Hepatocyte (in vitro differentiated cells): Measurements from ENCODE around the gene OLIG1. TPM values are rescaled to one million over a fixed set of nuclear protein-coding genes. Genes with fewer than 3 reads are reported as not detected.

Experiments used
- DNase-seq: peaks from one replicate; pipeline ENCODE4 v3.0.0-alpha.2; 2016; ENCODE audit warnings: low spot score
- H2AFZ ChIP-seq: fragments of 200-600 bp; sonication (generic); 2 replicates; pipeline ENCODE4 v1.6.0; 2016; ENCODE audit warnings: antibody characterized with exemption, mild to moderate bottlenecking
- H3K27ac ChIP-seq: fragments of 200-600 bp; sonication (generic); 2 replicates; pipeline ENCODE4 v1.5.1; 2016; ENCODE audit warnings: mild to moderate bottlenecking
- H3K27me3 ChIP-seq: fragments of 200-600 bp; sonication (generic); 2 replicates; pipeline ENCODE4 v1.6.1; 2016
- H3K36me3 ChIP-seq: fragments of 200-600 bp; sonication (generic); replicated peaks from 2 replicates; pipeline ENCODE4 v1.5.1; 2016; ENCODE audit warnings: low read depth; ENCODE audit not compliant: insufficient read depth
- H3K4me1 ChIP-seq: fragments of 200-600 bp; sonication (generic); 2 replicates; pipeline ENCODE4 v1.5.1; 2016; ENCODE audit warnings: mild to moderate bottlenecking, moderate library complexity; ENCODE audit not compliant: insufficient read depth
- H3K4me2 ChIP-seq: fragments of 200-600 bp; sonication (generic); 2 replicates; pipeline ENCODE4 v1.6.0; 2016
- H3K4me3 ChIP-seq: fragments of 200-600 bp; sonication (generic); 2 replicates; pipeline ENCODE4 v1.5.1; 2016; ENCODE audit warnings: mild to moderate bottlenecking
- H3K79me2 ChIP-seq: fragments of 200-600 bp; sonication (generic); 2 replicates; pipeline ENCODE4 v1.6.0; 2017; ENCODE audit warnings: mild to moderate bottlenecking
- H3K9me2 ChIP-seq: fragments of 200-600 bp; sonication (generic); replicated peaks from 2 replicates; pipeline ENCODE4 v1.6.0; 2017; ENCODE audit warnings: mild to moderate bottlenecking; ENCODE audit not compliant: insufficient read depth
- H3K9me3 ChIP-seq: fragments of 200-600 bp; sonication (generic); 2 replicates; pipeline ENCODE4 v1.5.1; 2016; ENCODE audit warnings: low read depth, mild to moderate bottlenecking
- H4K20me1 ChIP-seq: fragments of 200-600 bp; sonication (generic); 2 replicates; pipeline ENCODE4 v1.6.0; 2016; ENCODE audit warnings: mild to moderate bottlenecking; ENCODE audit not compliant: insufficient read depth, poor library complexity, severe bottlenecking
- EZH2 ChIP-seq: fragments of 200-600 bp; sonication (generic); IDR thresholded peaks from 2 replicates; pipeline ENCODE4 v1.6.1; 2016; ENCODE audit warnings: antibody characterized with exemption, mild to moderate bottlenecking, borderline replicate concordance
- EZH2phosphoT487 ChIP-seq: fragments of 200-600 bp; sonication (generic); IDR thresholded peaks from one replicate; pipeline ENCODE4 v1.6.1; 2018; ENCODE audit warnings: antibody characterized with exemption, mild to moderate bottlenecking, low read depth, moderate library complexity; ENCODE audit not compliant: unreplicated experiment, severe bottlenecking
- WGBS: methylation state at CpG from one replicate; pipeline ENCODE4 v1.1.6; 2016; ENCODE audit warnings: low lambda C conversion rate; ENCODE audit errors: missing lambda C conversion rate; 5-methylcytosine and 5-hydroxymethylcytosine counted together
- polyA plus RNA-seq: library from polyadenylated mRNA; unstranded; fragments of >200 nt; fragmentation: Nextera tagmentation; extraction: Ambion mirVana; gene quantifications from 2 replicates; pipeline ENCODE4 v1.2.1, GENCODE V29; 2016
- total RNA-seq: library from RNA; depleted of rRNA; stranded (reverse); fragments of >200 nt; gene quantifications from 2 replicates; pipeline ENCODE4 v1.2.3, GENCODE V29; 2014
- TF ChIP-seq, protein P1 (sequence below): fragments of 200-600 bp; sonication (generic); IDR thresholded peaks from 2 replicates; pipeline ENCODE4 v1.5.1; 2016; ENCODE audit warnings: antibody characterized with exemption, mild to moderate bottlenecking; ENCODE audit not compliant: poor library complexity

OLIG1 gene
- total and polyA plus RNA-seq, 2 experiments from 2014 or later, result not detected

DNA sequence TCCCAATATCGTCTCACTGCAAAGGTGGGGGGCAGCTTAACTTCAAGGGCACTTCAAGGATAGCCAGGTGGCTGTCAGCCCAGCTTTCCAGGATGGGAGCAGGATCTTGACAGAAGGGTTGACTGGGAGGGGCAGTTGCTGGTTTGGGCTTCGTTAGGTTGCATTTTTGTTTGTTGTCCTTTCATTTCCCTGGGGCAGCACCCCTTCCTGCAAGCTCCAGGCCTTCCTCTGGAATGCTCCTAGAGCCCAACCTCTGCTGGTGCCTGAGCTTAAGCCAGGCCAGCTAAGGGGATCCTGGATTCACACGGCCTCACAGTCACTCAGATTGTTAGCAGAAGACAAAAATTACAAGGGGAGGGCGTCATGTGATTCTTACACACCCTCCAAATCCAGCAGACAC is 48.3 kb upstream of the OLIG1 start:
- DNase-seq, result no peak
- Histone ChIP-seq H3K4me1 (peaks cover 9% of the 10 kb centered on the region), H3K27ac (no peak overlapping the region), H3K36me3 (no peaks in the 10 kb centered on the region), H3K9me3 (no peaks in the 10 kb centered on the region), H2AFZ (no peak overlapping the region), H3K4me3 (no peak overlapping the region), H3K27me3 (peaks cover 99% of the 10 kb centered on the region), H3K4me2 (no peak overlapping the region), H3K79me2 (no peaks in the 10 kb centered on the region), H4K20me1 (no peaks in the 10 kb centered on the region), H3K9me2 (no peaks in the 10 kb centered on the region)
- no peak for TF ChIP-seq EZH2
- no peak for TF ChIP-seq EZH2phosphoT487
- TF ChIP-seq, protein P1, sequence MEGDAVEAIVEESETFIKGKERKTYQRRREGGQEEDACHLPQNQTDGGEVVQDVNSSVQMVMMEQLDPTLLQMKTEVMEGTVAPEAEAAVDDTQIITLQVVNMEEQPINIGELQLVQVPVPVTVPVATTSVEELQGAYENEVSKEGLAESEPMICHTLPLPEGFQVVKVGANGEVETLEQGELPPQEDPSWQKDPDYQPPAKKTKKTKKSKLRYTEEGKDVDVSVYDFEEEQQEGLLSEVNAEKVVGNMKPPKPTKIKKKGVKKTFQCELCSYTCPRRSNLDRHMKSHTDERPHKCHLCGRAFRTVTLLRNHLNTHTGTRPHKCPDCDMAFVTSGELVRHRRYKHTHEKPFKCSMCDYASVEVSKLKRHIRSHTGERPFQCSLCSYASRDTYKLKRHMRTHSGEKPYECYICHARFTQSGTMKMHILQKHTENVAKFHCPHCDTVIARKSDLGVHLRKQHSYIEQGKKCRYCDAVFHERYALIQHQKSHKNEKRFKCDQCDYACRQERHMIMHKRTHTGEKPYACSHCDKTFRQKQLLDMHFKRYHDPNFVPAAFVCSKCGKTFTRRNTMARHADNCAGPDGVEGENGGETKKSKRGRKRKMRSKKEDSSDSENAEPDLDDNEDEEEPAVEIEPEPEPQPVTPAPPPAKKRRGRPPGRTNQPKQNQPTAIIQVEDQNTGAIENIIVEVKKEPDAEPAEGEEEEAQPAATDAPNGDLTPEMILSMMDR, result no peak
- 33% methylated on average over 4 of the region's 4 CpGs for WGBS

DNA sequence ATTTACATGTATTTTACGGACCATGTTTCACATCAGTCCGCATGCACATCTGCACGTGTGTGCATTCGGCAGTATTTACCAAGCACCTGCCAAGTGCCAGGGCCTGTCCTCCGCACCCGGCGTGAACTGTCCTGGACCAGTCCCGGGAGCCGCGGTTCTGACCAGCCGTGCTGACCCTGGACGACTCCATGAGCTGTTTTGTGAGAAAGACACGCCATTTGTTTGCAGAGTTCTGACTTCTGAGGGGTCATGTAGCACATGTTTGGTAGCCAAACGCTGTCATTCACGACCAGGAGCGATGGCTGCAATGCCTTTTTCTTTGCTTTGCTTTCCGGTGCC is 47.5 kb upstream of the OLIG1 start:
- no peaks in the 10 kb centered on the region for H3K9me2 ChIP-seq
- no peak overlapping the region for H3K4me3 ChIP-seq
- H3K9me3 ChIP-seq, result no peaks in the 10 kb centered on the region
- no peaks in the 10 kb centered on the region for H4K20me1 ChIP-seq
- H3K36me3 ChIP-seq, result no peaks in the 10 kb centered on the region
- no peak overlapping the region for H3K27ac ChIP-seq
- H2AFZ ChIP-seq, result no peak overlapping the region
- no peaks in the 10 kb centered on the region for H3K79me2 ChIP-seq
- peak overlapping the region; percentile 59 for H3K4me2 ChIP-seq
- peaks cover 9% of the 10 kb centered on the region for H3K4me1 ChIP-seq
- TF ChIP-seq, protein P1, result no peak
- TF ChIP-seq EZH2, result peak; percentile 65
- DNase-seq, result no peak
- 28% methylated on average over 17 of the region's 17 CpGs for WGBS
- peaks cover 97% of the 10 kb centered on the region for H3K27me3 ChIP-seq

DNA sequence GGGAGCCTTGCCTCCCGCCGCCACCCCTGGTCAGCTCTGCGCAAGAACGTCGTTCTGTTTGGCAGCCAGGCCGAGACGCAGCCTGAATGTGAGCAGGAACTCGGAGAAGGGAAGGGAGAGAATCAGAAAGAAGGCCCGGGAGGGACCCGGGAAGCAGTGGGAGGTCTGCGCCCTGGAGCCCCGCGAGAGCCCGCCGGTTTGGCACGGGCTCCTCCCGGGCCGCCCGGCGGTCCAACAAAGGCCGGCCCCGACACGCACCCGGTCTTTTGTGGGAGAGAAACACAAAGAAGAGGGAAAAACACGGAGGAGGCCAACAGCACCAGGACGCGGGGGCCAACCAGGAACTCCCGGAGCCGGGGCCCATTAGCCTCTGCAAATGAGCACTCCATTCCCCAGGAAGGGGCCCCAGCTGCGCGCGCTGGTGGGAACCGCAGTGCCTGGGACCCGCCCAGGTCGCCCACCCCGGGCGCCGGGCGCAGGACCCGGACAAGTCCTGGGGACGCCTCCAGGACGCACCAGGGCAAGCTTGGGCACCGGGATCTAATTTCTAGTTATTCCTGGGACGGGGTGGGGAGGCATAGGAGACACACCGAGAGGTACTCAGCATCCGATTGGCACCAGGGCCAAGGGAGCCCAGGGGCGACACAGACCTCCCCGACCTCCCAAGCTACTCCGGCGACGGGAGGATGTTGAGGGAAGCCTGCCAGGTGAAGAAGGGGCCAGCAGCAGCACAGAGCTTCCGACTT is 46.9 kb upstream of the OLIG1 start:
- peaks cover 9% of the 10 kb centered on the region for H3K4me1 ChIP-seq
- H3K4me2 ChIP-seq, result peak overlapping the region; percentile 59
- H3K4me3 ChIP-seq, result no peak overlapping the region
- H3K27me3 ChIP-seq, result peaks cover 97% of the 10 kb centered on the region
- H3K79me2 ChIP-seq, result no peaks in the 10 kb centered on the region
- no peaks in the 10 kb centered on the region for H4K20me1 ChIP-seq
- H3K9me3 ChIP-seq, result no peaks in the 10 kb centered on the region
- no peak overlapping the region for H3K27ac ChIP-seq
- no peak for TF ChIP-seq EZH2phosphoT487
- peak; percentile 33 for TF ChIP-seq EZH2
- 3% methylated on average over 43 of the region's 52 CpGs for WGBS
- DNase-seq, result no peak
- no peak overlapping the region for H2AFZ ChIP-seq
- no peaks in the 10 kb centered on the region for H3K9me2 ChIP-seq
- no peaks in the 10 kb centered on the region for H3K36me3 ChIP-seq

DNA sequence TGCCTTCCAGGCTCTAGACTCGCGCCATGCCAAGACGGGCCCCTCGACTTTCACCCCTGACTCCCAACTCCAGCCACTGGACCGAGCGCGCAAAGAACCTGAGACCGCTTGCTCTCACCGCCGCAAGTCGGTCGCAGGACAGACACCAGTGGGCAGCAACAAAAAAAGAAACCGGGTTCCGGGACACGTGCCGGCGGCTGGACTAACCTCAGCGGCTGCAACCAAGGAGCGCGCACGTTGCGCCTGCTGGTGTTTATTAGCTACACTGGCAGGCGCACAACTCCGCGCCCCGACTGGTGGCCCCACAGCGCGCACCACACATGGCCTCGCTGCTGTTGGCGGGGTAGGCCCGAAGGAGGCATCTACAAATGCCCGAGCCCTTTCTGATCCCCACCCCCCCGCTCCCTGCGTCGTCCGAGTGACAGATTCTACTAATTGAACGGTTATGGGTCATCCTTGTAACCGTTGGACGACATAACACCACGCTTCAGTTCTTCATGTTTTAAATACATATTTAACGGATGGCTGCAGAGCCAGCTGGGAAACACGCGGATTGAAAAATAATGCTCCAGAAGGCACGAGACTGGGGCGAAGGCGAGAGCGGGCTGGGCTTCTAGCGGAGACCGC is 46.3 kb upstream of the OLIG1 start:
- no peak overlapping the region for H3K27ac ChIP-seq
- peak overlapping the region; percentile 59 for H3K4me2 ChIP-seq
- no peak overlapping the region for H2AFZ ChIP-seq
- no peaks in the 10 kb centered on the region for H3K79me2 ChIP-seq
- 6% methylated on average over 49 of the region's 49 CpGs for WGBS
- H4K20me1 ChIP-seq, result no peaks in the 10 kb centered on the region
- peaks cover 97% of the 10 kb centered on the region for H3K27me3 ChIP-seq
- H3K9me2 ChIP-seq, result no peaks in the 10 kb centered on the region
- TF ChIP-seq EZH2 (peak; percentile 14), EZH2phosphoT487 (peak; percentile 44)
- TF ChIP-seq, protein P1, result no peak
- no peak for DNase-seq
- peaks cover 9% of the 10 kb centered on the region for H3K4me1 ChIP-seq
- no peaks in the 10 kb centered on the region for H3K9me3 ChIP-seq
- H3K36me3 ChIP-seq, result no peaks in the 10 kb centered on the region
- H3K4me3 ChIP-seq, result no peak overlapping the region
